NT2/D1 (cell line): ENCODE data around the gene ADH5.

Experiments
- SUZ12 ChIP-seq: IDR thresholded peaks from 2 replicates; pipeline ENCODE4 v1.6.1; 2011; ENCODE audit not compliant: insufficient read length, insufficient read depth; ENCODE audit errors: extremely low read depth
- YY1 ChIP-seq: IDR thresholded peaks from 2 replicates; pipeline ENCODE4 v1.6.1; 2011; ENCODE audit not compliant: insufficient read length, insufficient read depth
- ZNF274 ChIP-seq: IDR thresholded peaks from 2 replicates; pipeline ENCODE4 v1.6.1; 2011; ENCODE audit warnings: mild to moderate bottlenecking, low read depth, low read length

DNA sequence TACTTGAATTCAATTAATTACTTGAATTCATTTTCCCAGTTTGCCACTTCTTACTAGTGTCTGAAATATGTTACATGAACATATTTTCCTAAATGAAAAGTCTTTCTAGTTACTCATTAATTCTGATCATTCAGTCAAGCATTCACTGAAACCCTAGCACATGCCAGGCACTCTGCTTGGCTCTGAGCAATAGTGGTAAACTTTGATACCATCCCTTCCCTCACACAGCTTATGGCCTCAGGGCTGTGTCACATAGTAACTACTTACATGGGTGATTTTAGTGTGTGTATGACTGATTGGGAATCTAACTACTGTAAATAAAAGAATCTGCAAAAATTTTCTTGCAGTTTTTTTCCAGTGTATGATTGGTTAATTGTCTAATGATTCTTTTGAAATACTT, 60.4 kb downstream of the ADH5 start:
- TF ChIP-seq YY1 (no peak), SUZ12 (no peak), ZNF274 (no peak)
